ENCODE data around the gene GLCE. TPM values are rescaled to one million over a fixed set of nuclear protein-coding genes. Genes with fewer than 3 reads are reported as not detected.
"Not testable (repeated sequence)": the region's sequence is repeated elsewhere in the genome, so short reads cannot be mapped to it uniquely, and the experiment has no call there.

Gene GLCE
- total RNA-seq, 1 donor from 2014 or later: 12.7 TPM

- no peak overlapping the region for H3K4me3 ChIP-seq (ENCODE audit: low read depth, low read length)
- TF ChIP-seq, protein P1, sequence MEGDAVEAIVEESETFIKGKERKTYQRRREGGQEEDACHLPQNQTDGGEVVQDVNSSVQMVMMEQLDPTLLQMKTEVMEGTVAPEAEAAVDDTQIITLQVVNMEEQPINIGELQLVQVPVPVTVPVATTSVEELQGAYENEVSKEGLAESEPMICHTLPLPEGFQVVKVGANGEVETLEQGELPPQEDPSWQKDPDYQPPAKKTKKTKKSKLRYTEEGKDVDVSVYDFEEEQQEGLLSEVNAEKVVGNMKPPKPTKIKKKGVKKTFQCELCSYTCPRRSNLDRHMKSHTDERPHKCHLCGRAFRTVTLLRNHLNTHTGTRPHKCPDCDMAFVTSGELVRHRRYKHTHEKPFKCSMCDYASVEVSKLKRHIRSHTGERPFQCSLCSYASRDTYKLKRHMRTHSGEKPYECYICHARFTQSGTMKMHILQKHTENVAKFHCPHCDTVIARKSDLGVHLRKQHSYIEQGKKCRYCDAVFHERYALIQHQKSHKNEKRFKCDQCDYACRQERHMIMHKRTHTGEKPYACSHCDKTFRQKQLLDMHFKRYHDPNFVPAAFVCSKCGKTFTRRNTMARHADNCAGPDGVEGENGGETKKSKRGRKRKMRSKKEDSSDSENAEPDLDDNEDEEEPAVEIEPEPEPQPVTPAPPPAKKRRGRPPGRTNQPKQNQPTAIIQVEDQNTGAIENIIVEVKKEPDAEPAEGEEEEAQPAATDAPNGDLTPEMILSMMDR (conservative IDR thresholded peaks at IDR 0.05; ENCODE audit: low read depth, low read length): no peak
- DNase-seq (ENCODE audit: low read depth): no peak
Observed at GRCh38 chr15:69164807-69165636, 4.6 kb downstream of the GLCE start.

GRCh38 chr15:69165637-69166025 is 5.2 kb downstream of the GLCE start:
- no peak overlapping the region for H3K4me3 ChIP-seq (ENCODE audit: low read depth, low read length)
- DNase-seq (ENCODE audit: low read depth): no peak
- TF ChIP-seq, protein P1 (conservative IDR thresholded peaks at IDR 0.05; ENCODE audit: low read depth, low read length): no peak

DNA sequence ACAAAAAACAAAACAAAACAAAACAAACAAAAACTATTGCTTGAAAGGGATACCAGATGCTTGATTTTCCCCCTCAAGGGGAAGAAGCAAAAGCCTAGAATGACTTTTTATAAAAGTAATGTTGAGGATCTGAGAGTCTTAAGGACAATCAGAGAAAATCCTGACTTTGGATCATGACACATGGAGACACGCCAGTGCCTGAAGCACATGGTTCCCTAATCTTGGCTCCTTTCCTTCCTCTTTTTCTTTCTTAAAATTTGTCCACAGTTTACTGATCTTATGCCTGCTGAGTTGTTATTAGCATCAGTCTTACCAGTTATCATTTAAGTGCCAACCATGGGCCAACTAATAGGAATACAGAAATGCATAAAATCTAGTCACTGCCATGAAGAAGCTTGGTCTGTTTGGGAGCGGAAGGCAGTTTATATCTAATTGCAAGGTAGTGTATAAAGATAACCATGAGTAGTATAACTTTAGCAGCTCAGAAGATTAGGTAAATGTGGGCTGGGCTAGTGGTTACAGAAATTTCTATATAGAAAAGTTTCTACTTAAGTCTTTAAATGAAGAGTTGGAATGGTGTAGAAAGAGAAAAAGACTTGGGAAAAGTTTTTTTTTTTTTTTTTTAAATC is 6.9 kb downstream of the GLCE start:
- H3K4me3 ChIP-seq (ENCODE audit: low read depth, low read length): no peak overlapping the region
- TF ChIP-seq, protein P1 (conservative IDR thresholded peaks at IDR 0.05; ENCODE audit: low read depth, low read length): no peak
- DNase-seq (ENCODE audit: low read depth): no peak

DNA sequence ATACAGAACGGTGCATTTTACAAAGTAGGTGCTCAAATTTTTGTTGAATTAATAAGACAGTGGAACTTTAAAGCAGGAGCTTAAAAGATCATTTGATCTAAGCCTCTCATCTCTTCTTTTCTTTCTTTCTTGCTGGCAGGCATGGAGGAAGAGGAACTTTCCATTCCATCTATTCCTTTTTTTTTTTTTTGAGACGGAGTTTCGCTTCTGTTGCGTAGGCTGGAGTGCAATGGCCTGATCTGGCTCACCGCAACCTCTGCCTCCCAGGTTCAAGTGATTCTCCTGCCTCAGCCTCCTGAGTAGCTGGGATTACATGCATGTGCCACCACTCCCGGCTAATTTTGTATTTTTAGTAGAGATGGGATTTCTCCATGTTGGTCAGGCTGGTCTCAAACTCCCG is 7.9 kb downstream of the GLCE start:
- DNase-seq (ENCODE audit: low read depth); H3K4me3 ChIP-seq (ENCODE audit: low read depth, low read length): not testable (repeated sequence)

DNA sequence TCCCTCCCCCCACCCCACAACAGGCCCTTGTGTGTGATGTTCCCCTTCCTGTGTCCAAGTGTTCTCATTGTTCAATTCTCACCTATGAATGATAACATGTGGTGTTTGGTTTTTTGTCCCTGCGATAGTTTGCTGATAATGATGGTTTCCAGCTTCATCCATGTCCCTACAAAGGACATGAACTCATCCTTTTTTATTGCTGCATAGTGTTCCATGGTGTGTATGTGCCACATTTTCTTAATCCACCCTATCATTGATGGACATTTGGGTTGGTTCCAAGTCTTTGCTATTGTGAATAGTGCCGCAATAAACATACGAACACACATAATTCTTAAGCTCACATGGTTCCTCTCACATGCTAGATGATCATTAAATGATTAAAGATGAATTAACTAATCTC is 9.1 kb downstream of the GLCE start:
- not testable (repeated sequence) for DNase-seq (ENCODE audit: low read depth); H3K4me3 ChIP-seq (ENCODE audit: low read depth, low read length)

- TF ChIP-seq, protein P1 (conservative IDR thresholded peaks at IDR 0.05; ENCODE audit: low read depth, low read length): no peak
- DNase-seq (ENCODE audit: low read depth): no peak
- H3K4me3 ChIP-seq (ENCODE audit: low read depth, low read length): no peak overlapping the region
Observed at GRCh38 chr15:69170597-69170996, 10.2 kb downstream of the GLCE start.

DNA sequence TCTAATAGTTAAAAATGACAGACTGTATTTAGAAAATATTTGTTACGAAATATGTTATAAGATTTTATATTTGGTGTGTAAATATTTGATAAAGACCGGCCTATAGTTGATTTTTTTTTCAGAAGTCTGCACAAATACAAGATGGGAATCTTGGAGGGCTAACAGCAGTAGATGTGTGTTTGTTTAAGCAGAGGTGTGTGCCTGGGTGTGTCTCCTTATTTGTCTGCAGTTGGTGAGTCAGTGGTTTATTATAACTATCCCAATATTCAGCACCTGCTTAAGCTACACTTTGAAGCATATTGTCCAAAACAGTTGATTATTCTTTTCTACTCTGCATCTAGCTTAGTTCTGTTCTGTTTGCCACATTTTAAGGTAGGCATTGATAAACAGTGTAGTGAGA is 12.4 kb downstream of the GLCE start:
- TF ChIP-seq, protein P1 (conservative IDR thresholded peaks at IDR 0.05; ENCODE audit: low read depth, low read length): no peak
- no peak for DNase-seq (ENCODE audit: low read depth)
- H3K4me3 ChIP-seq (ENCODE audit: low read depth, low read length): no peak overlapping the region

DNA sequence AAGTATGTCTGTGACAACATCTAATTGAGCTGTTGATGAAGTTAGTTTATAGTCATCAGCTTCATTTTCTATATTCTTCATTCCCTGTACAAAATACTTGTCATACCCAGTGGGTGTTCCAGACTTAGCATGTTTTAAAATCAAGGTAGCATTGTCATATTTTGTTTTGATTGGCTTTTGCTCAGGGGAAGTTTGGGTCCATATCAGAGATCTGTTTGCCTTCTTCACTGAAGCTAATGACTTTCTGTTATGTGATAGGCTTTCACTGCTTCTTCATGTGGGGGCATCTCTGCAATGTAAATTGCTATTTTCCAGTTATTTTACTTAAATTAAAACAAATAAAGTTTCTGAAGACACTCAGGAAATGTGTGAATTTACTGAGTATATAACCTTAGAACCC is 15.1 kb downstream of the GLCE start:
- DNase-seq (ENCODE audit: low read depth): no peak
- H3K4me3 ChIP-seq (ENCODE audit: low read depth, low read length): no peak overlapping the region
- TF ChIP-seq, protein P1 (conservative IDR thresholded peaks at IDR 0.05; ENCODE audit: low read depth, low read length): no peak

All from epithelial cell of proximal tubule (primary cell).